ENCODE measurements around the gene PRRC2B. TPM values are rescaled to one million over a fixed set of nuclear protein-coding genes. Genes with fewer than 3 reads are reported as not detected.
"Not testable (repeated sequence)": the region's sequence is repeated elsewhere in the genome, so short reads cannot be mapped to it uniquely, and the experiment has no call there.

PRRC2B gene
- 100 to 1,000 TPM; 165 to 176 TPM for total RNA-seq
- polyA plus RNA-seq (ENCODE audit: insufficient read length in 6 of 6), result 100 to 1,000 TPM; 159 to 233 (median 202) TPM
- long read RNA-seq, donor 1, full-length matches to known transcripts, result 13 of 126 reads
- long read RNA-seq, donor 1, partial matches to known transcripts, result 113 of 126 reads
- long read RNA-seq, donor 1, other reads (novel, unspliced or antisense), result 0 of 126 reads
- long read RNA-seq, donor 2, full-length matches to known transcripts, result 16 of 121 reads
- long read RNA-seq, donor 2, partial matches to known transcripts, result 105 of 121 reads
- long read RNA-seq, donor 2, other reads (novel, unspliced or antisense), result 0 of 121 reads
- long read RNA-seq, donor 3, partial matches to known transcripts, result 25 of 26 reads
- long read RNA-seq, donor 3, other reads (novel, unspliced or antisense), result 0 of 26 reads
- long read RNA-seq, donor 4, partial matches to known transcripts, result 1 of 7 reads
- long read RNA-seq, donor 4, other reads (novel, unspliced or antisense), result 6 of 7 reads
- long read RNA-seq, donor 5, full-length matches to known transcripts, result 6 of 67 reads
- long read RNA-seq, donor 5, partial matches to known transcripts, result 61 of 67 reads
- long read RNA-seq, donor 5, other reads (novel, unspliced or antisense), result 0 of 67 reads
- long read RNA-seq, donor 6, full-length matches to known transcripts, result 3 of 8 reads
- long read RNA-seq, donor 6, partial matches to known transcripts, result 5 of 8 reads
- long read RNA-seq, donor 6, other reads (novel, unspliced or antisense), result 0 of 8 reads
- long read RNA-seq, donor 7, partial matches to known transcripts, result 9 of 9 reads
- long read RNA-seq, donor 7, other reads (novel, unspliced or antisense), result 0 of 9 reads
- long read RNA-seq, donor 8, full-length matches to known transcripts, result 5 of 121 reads
- long read RNA-seq, donor 8, partial matches to known transcripts, result 116 of 121 reads
- long read RNA-seq, donor 8, other reads (novel, unspliced or antisense), result 0 of 121 reads
- long read RNA-seq, donor 9, result 0 reads
- long read RNA-seq, donor 10, transcript PRRC2B-210 (8 exons, 1,084 nt), result major isoform, 5 of 13 reads
- long read RNA-seq, donor 10, partial matches to known transcripts, result 2 of 13 reads
- long read RNA-seq, donor 10, other reads (novel, unspliced or antisense), result 6 of 13 reads
- long read RNA-seq, donor 11, full-length matches to known transcripts, result 5 of 71 reads
- long read RNA-seq, donor 11, partial matches to known transcripts, result 66 of 71 reads
- long read RNA-seq, donor 11, other reads (novel, unspliced or antisense), result 0 of 71 reads
- long read RNA-seq, donor 12, full-length matches to known transcripts, result 6 of 31 reads
- long read RNA-seq, donor 12, partial matches to known transcripts, result 25 of 31 reads
- long read RNA-seq, donor 12, other reads (novel, unspliced or antisense), result 0 of 31 reads

DNA sequence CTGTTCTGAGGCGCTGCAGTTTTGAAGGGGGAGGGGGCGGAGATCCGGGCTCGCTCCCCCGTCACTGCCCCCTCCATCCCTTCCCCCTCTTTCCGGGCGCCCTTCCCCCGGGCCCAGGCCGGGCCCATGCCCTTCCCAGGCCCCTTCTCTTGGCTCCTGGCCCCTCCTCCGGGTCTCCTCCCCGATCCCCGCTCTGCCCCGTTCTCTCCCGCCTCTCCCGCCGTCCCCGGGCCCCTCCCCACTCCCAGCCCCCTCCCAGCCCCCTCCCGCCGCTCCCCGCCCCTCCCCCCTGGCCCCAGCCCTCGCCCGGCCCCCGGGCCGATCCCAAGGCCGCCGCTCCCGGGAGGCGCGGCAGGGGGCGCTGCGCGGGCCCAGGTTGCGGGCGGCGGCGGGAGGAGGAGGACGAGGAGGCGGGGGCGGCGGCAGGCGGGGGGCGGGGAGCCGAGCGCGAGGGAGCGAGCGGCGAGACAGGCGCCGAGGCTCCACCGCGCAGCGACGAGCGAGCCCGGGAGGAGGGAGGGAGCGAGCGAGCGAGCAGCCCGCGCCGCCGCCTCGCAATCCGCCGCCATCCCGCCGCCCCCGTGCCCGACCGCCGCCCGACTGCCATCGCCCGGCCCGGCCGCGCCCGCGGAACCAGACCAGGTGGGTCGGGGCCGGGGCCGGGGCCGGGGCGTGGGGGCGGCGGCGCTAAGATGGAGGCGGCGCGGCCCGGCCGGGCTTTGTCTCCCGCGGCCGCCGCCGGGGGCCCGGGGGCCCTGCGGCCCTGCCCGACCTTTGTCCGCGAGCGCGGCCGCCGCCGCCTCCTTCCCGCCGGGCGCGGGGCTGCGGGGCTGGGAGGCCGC lies at the start of gene PRRC2B:
Gene PRRC2B (plus strand): TSS at position 465 of the 842 bp plus-strand sequence. CDS start 36,059 bp downstream, outside the sequence.
- TF ChIP-seq, protein P1, sequence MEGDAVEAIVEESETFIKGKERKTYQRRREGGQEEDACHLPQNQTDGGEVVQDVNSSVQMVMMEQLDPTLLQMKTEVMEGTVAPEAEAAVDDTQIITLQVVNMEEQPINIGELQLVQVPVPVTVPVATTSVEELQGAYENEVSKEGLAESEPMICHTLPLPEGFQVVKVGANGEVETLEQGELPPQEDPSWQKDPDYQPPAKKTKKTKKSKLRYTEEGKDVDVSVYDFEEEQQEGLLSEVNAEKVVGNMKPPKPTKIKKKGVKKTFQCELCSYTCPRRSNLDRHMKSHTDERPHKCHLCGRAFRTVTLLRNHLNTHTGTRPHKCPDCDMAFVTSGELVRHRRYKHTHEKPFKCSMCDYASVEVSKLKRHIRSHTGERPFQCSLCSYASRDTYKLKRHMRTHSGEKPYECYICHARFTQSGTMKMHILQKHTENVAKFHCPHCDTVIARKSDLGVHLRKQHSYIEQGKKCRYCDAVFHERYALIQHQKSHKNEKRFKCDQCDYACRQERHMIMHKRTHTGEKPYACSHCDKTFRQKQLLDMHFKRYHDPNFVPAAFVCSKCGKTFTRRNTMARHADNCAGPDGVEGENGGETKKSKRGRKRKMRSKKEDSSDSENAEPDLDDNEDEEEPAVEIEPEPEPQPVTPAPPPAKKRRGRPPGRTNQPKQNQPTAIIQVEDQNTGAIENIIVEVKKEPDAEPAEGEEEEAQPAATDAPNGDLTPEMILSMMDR (IDR thresholded peaks at IDR 0.05), result peak; percentile 26 to 63
- no peaks in the 10 kb centered on the region for H3K9me3 ChIP-seq
- no peaks in the 10 kb centered on the region for H3K27me3 ChIP-seq
- intact Hi-C loops (cut with DNase I), result no loop called here
- peak within 1 kb of the TSS; percentile 55 to 70 for H3K4me3 ChIP-seq
- peak; percentile 85 to 98 (median 90) for DNase-seq
- peaks cover 44 to 48% of the 10 kb centered on the region in 2 donors for H3K4me1 ChIP-seq
- ATAC-seq, result peak; percentile 85
- H3K27ac ChIP-seq, result peak within 1 kb of the TSS; percentile 91 to 95
- no peaks in the 10 kb centered on the region for H3K36me3 ChIP-seq

DNA sequence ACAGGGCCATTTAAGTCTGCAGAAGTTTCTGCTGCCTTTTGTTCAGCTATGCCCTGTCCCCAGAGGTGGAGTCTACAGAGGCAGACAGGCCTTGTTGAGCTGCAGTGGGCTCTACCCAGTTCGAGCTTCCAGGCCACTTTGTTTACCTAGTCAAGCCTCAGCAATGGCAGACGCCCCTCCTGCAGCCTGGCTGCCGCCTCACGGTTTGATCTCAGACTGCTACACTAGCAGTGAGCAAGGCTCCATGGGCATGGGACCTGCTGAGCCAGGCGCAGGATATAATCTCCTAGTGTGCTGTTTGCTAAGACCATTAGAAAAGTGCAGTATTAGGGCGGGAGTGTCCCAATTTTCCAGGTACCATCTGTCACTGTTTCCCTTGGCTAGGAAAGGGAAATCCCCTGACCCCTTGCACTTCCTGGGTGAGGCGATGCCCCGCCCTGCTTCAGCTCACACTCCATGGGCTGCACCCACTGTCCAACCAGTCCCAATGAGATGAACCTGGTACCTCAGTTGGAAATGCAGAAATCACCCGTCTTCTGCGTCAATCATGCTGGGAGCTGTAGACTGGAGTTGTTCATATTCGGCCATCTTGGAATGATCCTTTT lies 48.9 kb upstream of the PRRC2B start:
- not testable (repeated sequence) for DNase-seq, H3K4me3 ChIP-seq, H3K36me3 ChIP-seq, H3K27ac ChIP-seq, ATAC-seq, H3K4me1 ChIP-seq, H3K27me3 ChIP-seq, H3K9me3 ChIP-seq
- intact Hi-C loops (cut with DNase I), result loop anchor here (10.0 kb wide), 2 partner anchors 130 to 1310 kb away; no protein-coding TSS in a partner anchor

DNA sequence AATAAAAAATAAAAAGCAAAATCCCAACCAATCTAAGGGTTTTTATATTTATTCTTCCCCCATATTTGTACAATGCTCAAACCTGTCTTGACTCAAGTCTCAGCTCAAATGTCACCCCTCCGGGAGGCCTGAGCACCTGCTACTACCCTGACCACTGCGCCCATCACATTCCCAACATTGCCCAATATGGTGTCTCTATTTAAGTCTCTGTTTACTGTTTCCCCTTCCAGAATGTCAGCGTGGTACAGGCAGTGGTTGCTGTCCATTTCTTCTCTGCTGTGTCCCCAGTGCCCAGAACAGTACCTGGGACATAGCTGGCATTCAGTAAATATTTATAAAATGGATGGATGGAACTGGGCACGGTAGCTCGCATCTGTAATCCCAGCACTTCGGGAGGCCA lies 47.3 kb upstream of the PRRC2B start:
- ATAC-seq (no peak), DNase-seq (no peak)
- no peaks in the 10 kb centered on the region for H3K9me3 ChIP-seq
- H3K36me3 ChIP-seq, result no peaks in the 10 kb centered on the region
- no peaks in the 10 kb centered on the region for H3K27me3 ChIP-seq
- intact Hi-C loops (cut with DNase I), result loop anchor here (10.0 kb wide), 2 partner anchors 128 to 1308 kb away; no protein-coding TSS in a partner anchor
- peaks cover 0 to 11% of the 10 kb centered on the region in 2 donors for H3K4me1 ChIP-seq
- H3K4me3 ChIP-seq, result no peak overlapping the region
- H3K27ac ChIP-seq, result no peak overlapping the region
- TF ChIP-seq, protein P1 (IDR thresholded peaks at IDR 0.05), result no peak

DNA sequence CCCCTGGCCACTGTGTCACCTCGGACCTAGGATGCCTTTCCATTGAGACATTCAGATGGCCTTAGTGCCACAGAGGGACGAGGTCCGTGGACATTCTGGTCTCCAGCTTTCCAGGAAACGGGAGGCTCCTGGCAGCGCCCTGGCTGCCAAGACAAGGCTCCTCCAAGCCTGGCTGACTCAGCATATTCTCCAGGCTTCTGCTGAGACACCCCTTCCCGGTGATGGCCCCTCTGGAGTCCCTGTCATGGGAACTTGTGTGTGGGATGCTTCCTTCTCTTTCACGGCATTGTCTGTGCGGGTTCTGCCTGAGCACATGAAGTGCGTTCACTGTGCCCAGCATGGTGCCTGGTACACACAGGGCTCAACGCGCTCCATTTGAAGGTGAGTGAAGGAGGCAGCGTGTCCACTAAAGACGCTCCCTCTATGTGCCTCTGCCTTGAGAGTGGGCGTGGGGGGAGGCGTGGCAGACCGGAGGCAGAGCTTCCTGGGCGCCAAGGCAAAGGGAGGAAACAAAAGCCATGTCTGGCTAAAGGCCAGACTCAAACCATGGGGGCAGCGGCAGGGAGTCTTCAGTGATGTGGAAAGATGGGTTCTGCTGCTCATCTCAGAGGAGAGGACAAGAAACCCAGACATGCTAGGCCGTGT lies 46.4 kb upstream of the PRRC2B start:
- intact Hi-C loops (cut with DNase I), result loop anchor here (10.0 kb wide), 2 partner anchors 127 to 1307 kb away; no protein-coding TSS in a partner anchor
- H3K27ac ChIP-seq, result no peak overlapping the region
- H3K27me3 ChIP-seq, result no peaks in the 10 kb centered on the region
- H3K4me1 ChIP-seq, result peaks cover 0 to 11% of the 10 kb centered on the region in 2 donors
- no peak overlapping the region for H3K4me3 ChIP-seq
- TF ChIP-seq, protein P1 (IDR thresholded peaks at IDR 0.05), result no peak
- H3K9me3 ChIP-seq, result no peaks in the 10 kb centered on the region
- H3K36me3 ChIP-seq, result no peaks in the 10 kb centered on the region
- ATAC-seq (no peak), DNase-seq (peak in 1 of 4 donors; percentile 20)

All from left lung (tissue), 14 donors.